HepG2 (cell line): ENCODE measurements around the gene BMI1. TPM values are rescaled to one million over a fixed set of nuclear protein-coding genes. Genes with fewer than 3 reads are reported as not detected.
A peak's percentile ranks its signal among the peaks of the same experiment; 100 is the strongest.

Experiments
- ATAC-seq: fragments of 200-7000 bp; cut with Tn5 transposase; 3 replicates; pipeline ENCODE4 v1.9.1; 2020; ENCODE audit warnings: mild to moderate bottlenecking, moderate library complexity
- BruUV-seq: library from RNA; stranded (reverse); fragments of 400-500 nt; replicated peaks from 2 replicates; lab custom pipeline; 2021; lab: Mats Ljungman, UMichigan
- CTCF ChIA-PET: fragments of 300-600 bp; formaldehyde crosslinking; extraction: SDS; loops from one replicate; lab custom pipeline; 2021; ENCODE audit warnings: low total read pairs, inconsistent platforms, low intra/inter-chr PET ratio; lab: Yijun Ruan, JAX
- POLR2A ChIA-PET: fragments of 350-600 bp; sonication (Branson Sonifier 250); formaldehyde crosslinking; loops from one replicate; lab custom pipeline; 2020; ENCODE audit warnings: antibody characterized with exemption, inconsistent platforms; lab: Yijun Ruan, JAX
- DNase-seq: peaks from one replicate; pipeline ENCODE4 v3.0.0-alpha.2; 2015; ENCODE audit warnings: low spot score
- FAIRE-seq: peaks from 3 replicates; lab custom pipeline; 2011; peaks lifted over from hg19 to GRCh38; lab: Jason Lieb, UNC
- H2AFZ ChIP-seq: one replicate; pipeline ENCODE4 v1.6.1; 2011; ENCODE audit warnings: low read length, inconsistent platforms
- H3K27ac ChIP-seq: fragments of 300-600 bp; 3 replicates; pipeline ENCODE4 v1.8.0; 2011; ENCODE audit warnings: mixed run types, mild to moderate bottlenecking, mixed read lengths, low read length, inconsistent platforms; ENCODE audit not compliant: insufficient read depth; ENCODE audit errors: extremely low read length
- H3K27me3 ChIP-seq, 2 experiments: fragments of 200-600 bp in 1 of 2; 2 replicates in 1 of 2; 3 replicates in 1 of 2; pipeline versions ENCODE4 v1.6.0 to v1.8.0; 2011; ENCODE audit warnings: low read length in 2 of 2, mild to moderate bottlenecking in 2 of 2, moderate library complexity in 2 of 2, inconsistent platforms in 1 of 2; ENCODE audit not compliant: insufficient read depth in 2 of 2, control insufficient read depth in 1 of 2
- H3K36me3 ChIP-seq, 2 experiments: fragments of 200-600 bp in 1 of 2; replicated peaks in 1 of 2; 2 replicates in 1 of 2; 3 replicates in 1 of 2; pipeline versions ENCODE4 v1.5.1 to v1.8.0; 2011; ENCODE audit warnings: low read length in 2 of 2, inconsistent platforms in 1 of 2; ENCODE audit not compliant: insufficient read depth in 2 of 2, control insufficient read depth in 1 of 2
- H3K4me1 ChIP-seq: 2 replicates; pipeline ENCODE4 v1.5.1; 2012; ENCODE audit warnings: low read length, inconsistent platforms; ENCODE audit not compliant: insufficient read depth
- H3K4me2 ChIP-seq: 2 replicates; pipeline ENCODE4 v1.6.0; 2011; ENCODE audit warnings: low read depth, low read length, inconsistent platforms
- H3K4me3 ChIP-seq, 3 experiments: fragments of 200-600 bp in 1 of 3; sonication (generic), shearing (Covaris generic) in 1 of 3; replicated peaks in 1 of 3; 2 replicates each; pipeline ENCODE4 v1.5.1; 2011 to 2016; ENCODE audit warnings: low read length in 3 of 3, inconsistent platforms in 2 of 3, low read depth in 2 of 3, mild to moderate bottlenecking in 2 of 3, control low read depth in 1 of 3, mixed read lengths in 1 of 3; ENCODE audit not compliant: insufficient read depth in 1 of 3
- H3K79me2 ChIP-seq: one replicate; pipeline ENCODE4 v1.6.1; 2011; ENCODE audit warnings: low read length, inconsistent platforms; ENCODE audit not compliant: insufficient read depth
- H3K9ac ChIP-seq: 2 replicates; pipeline ENCODE4 v1.6.0; 2011; ENCODE audit warnings: mild to moderate bottlenecking, low read depth, low read length, inconsistent platforms; ENCODE audit not compliant: insufficient read depth
- H3K9me3 ChIP-seq: 2 replicates; pipeline ENCODE4 v1.5.1; 2012; ENCODE audit warnings: mild to moderate bottlenecking, low read length
- H4K20me1 ChIP-seq: 2 replicates; pipeline ENCODE4 v1.6.0; 2011; ENCODE audit warnings: inconsistent platforms, mild to moderate bottlenecking, low read length, moderate library complexity; ENCODE audit not compliant: insufficient read depth
- EHMT2 ChIP-seq: fragments of 200-600 bp; sonication (generic); IDR thresholded peaks from 2 replicates; pipeline ENCODE4 v1.7.0; 2017; ENCODE audit warnings: antibody characterized with exemption, low read depth, low read length, borderline replicate concordance
- FOXA1 ChIP-seq, 2 experiments: fragments of 450-650 bp in 1 of 2; sonication (generic) in 1 of 2; formaldehyde crosslinking in 1 of 2; IDR thresholded peaks; 2 replicates each; pipeline versions ENCODE4 v1.4.0 to v1.6.1; 2016 to 2020; ENCODE audit warnings: missing genetic modification reagents in 1 of 2
- GTF2F1 ChIP-seq: fragments of 150-350 bp; IDR thresholded peaks from 2 replicates; pipeline ENCODE4 v1.6.1; 2014; ENCODE audit warnings: low read length
- MAZ ChIP-seq, 2 experiments: sonication (generic) in 1 of 2; formaldehyde crosslinking in 1 of 2; IDR thresholded peaks; 2 replicates each; pipeline versions ENCODE4 v1.5.0 to v1.6.1; 2012 to 2020; ENCODE audit warnings: low read depth in 2 of 2, mild to moderate bottlenecking in 2 of 2, borderline replicate concordance in 1 of 2, improper control_type of control experiment in 1 of 2, low read length in 1 of 2, missing genetic modification reagents in 1 of 2, moderate library complexity in 1 of 2
- TEAD2 ChIP-seq: sonication (generic); formaldehyde crosslinking; IDR thresholded peaks from 2 replicates; pipeline ENCODE4 v1.9.0; 2021; ENCODE audit warnings: missing genetic modification reagents
- ZBTB7A ChIP-seq: sonication (generic); formaldehyde crosslinking; IDR thresholded peaks from 2 replicates; pipeline ENCODE4 v1.8.0; 2022; ENCODE audit warnings: mild to moderate bottlenecking, missing genetic modification reagents
- ZNF34 ChIP-seq: sonication (generic); formaldehyde crosslinking; IDR thresholded peaks from 2 replicates; pipeline ENCODE4 v1.4.0; 2020; ENCODE audit warnings: mild to moderate bottlenecking, missing genetic modification reagents, borderline replicate concordance
- ZNF605 ChIP-seq: sonication (generic); formaldehyde crosslinking; IDR thresholded peaks from 2 replicates; pipeline ENCODE4 v1.8.0; 2022; ENCODE audit warnings: mild to moderate bottlenecking, missing genetic modification reagents
- ZNF724P ChIP-seq: sonication (generic); formaldehyde crosslinking; IDR thresholded peaks from 2 replicates; pipeline ENCODE4 v1.8.0; 2022; ENCODE audit warnings: missing genetic modification reagents, borderline replicate concordance
- WGBS: methylation state at CpG from one replicate; pipeline ENCODE4 v1.1.6; 2017; ENCODE audit warnings: low lambda C conversion rate; 5-methylcytosine and 5-hydroxymethylcytosine counted together
- in situ Hi-C: cut with HindIII; loops from 2 replicates; pipeline ENCODE4 v1.10.0; 2017; ENCODE audit warnings: low pct_unique_long_range_greater_than_20kb; ENCODE audit not compliant: extremely low pct_ligation_motif_present
- intact Hi-C: fragments of 100-400 bp; cut with micrococcal nuclease; formaldehyde crosslinking; loops from one replicate; pipeline ENCODE4 v1.10.0; 2022; ENCODE audit not compliant: unreplicated experiment
- polyA plus RNA-seq, 8 experiments: library from polyadenylated mRNA; depleted of rRNA in 3 of 8; stranded (reverse) in 7 of 8; unstranded in 1 of 8; fragments of >200 nt; fragmentation: Illumina TruSeq in 4 of 8; extraction: Trizol in 4 of 8; gene quantifications; 2 replicates each; pipeline versions ENCODE4 v1.2.1 to v1.2.3, GENCODE V29; 2011 to 2016; ENCODE audit warnings: low read depth in 4 of 8, missing spikeins in 1 of 8, mixed read lengths in 1 of 8; ENCODE audit not compliant: insufficient read depth in 1 of 8
- total RNA-seq, 5 experiments: library from RNA; depleted of rRNA; stranded (reverse); fragments of >200 nt; fragmentation: Illumina TruSeq; extraction: Trizol; gene quantifications; 2 replicates each; pipeline ENCODE4 v1.2.3, GENCODE V29; 2016; ENCODE audit warnings: low read depth in 1 of 5
- TF ChIP-seq, protein P1 (sequence below): sonication (generic); formaldehyde crosslinking; IDR thresholded peaks from 2 replicates; pipeline ENCODE4 v1.5.0; 2020; ENCODE audit warnings: mild to moderate bottlenecking, missing genetic modification reagents, borderline replicate concordance
- TF ChIP-seq, protein P2 (sequence below): IDR thresholded peaks from 2 replicates; pipeline ENCODE4 v1.6.1; 2016; ENCODE audit warnings: missing biosample characterization, missing genetic modification reagents, low read depth

The BMI1 gene
- total and polyA plus RNA-seq, 2 of the 13 experiments (the other 11 are each of a cell fraction or from before 2014, with no cell fraction given): 30.5 to 44.0 TPM

DNA sequence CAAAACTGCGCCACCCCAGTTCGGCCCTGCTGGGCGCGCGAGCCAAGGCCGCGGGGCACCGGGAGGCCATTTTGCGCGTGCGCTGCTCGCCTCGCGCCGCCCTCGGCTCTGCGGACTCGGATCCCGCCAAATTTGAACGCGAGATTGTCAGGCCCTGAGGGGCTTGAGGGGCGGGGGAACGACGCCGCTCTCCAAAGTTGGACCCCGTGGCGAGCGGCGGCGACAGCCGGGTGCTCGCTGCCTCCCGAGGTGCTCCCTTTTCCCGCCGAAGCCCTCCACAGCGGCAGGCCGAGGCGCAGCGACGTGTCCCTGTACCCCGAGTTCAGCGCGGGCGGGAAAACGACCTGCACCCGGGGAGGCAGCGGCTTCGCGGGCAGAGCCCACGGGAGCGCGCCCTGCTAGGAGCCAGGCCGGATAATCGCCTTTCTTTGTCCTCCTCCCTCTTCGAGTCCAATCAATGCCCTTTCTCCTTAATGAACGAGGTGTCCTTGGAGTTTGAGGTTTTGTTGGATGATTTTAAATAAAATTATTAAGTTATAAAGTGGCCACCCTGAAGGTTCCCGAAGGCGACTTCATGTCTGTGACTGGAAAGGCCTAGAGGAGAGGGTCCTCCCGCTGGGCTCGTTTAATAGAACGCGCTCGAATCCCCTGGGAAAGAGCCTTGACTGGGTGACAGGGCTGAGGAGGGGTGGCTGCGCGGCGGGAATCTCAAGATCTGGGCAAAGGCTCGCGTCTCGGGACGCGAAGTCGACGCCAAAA lies 13.7 kb downstream of the BMI1 start:
- Histone ChIP-seq H3K4me3 (no peak overlapping the region), H2AFZ (no peak overlapping the region), H3K9ac (no peak overlapping the region), H3K9me3 (no peaks in the 10 kb centered on the region), H3K27ac (no peak overlapping the region), H3K79me2 (no peaks in the 10 kb centered on the region), H3K27me3 (peaks cover 0 to 31% of the 10 kb centered on the region in 2 experiments; a peak in 3 of 5 replicates), H3K4me2 (no peak overlapping the region), H4K20me1 (no peaks in the 10 kb centered on the region), H3K4me1 (peaks cover 1% of the 10 kb centered on the region; the same call in 1 of the 2 replicates), H3K36me3 (peaks cover 0 to 4% of the 10 kb centered on the region in 2 experiments; a peak in 2 of 5 replicates)
- POLR2A ChIA-PET: no interaction called here
- 92% methylated on average over 55 of the region's 73 CpGs for WGBS
- in situ Hi-C loops: no loop called here
- FAIRE-seq (no peak), DNase-seq (no peak), ATAC-seq (peak; percentile 25; the same call in 2 of the 3 replicates)
- intact Hi-C loops: no loop called here
- TF ChIP-seq ZNF724P (CRISPR knock-in tag): no peak
- TF ChIP-seq ZBTB7A (CRISPR knock-in tag): no peak
- no peak for TF ChIP-seq FOXA1 (IDR thresholded peaks at IDR 0.05)
- TF ChIP-seq FOXA1 (CRISPR knock-in tag; IDR thresholded peaks at IDR 0.05): no peak
- no peak for TF ChIP-seq MAZ (IDR thresholded peaks at IDR 0.05; ENCODE audit: borderline replicate concordance, low read depth, low read length)
- no peak for TF ChIP-seq MAZ (CRISPR knock-in tag; IDR thresholded peaks at IDR 0.05; ENCODE audit: low read depth)
- TF ChIP-seq ZNF34 (CRISPR knock-in tag): no peak
- no peak for TF ChIP-seq ZNF605
- TF ChIP-seq, protein P1, sequence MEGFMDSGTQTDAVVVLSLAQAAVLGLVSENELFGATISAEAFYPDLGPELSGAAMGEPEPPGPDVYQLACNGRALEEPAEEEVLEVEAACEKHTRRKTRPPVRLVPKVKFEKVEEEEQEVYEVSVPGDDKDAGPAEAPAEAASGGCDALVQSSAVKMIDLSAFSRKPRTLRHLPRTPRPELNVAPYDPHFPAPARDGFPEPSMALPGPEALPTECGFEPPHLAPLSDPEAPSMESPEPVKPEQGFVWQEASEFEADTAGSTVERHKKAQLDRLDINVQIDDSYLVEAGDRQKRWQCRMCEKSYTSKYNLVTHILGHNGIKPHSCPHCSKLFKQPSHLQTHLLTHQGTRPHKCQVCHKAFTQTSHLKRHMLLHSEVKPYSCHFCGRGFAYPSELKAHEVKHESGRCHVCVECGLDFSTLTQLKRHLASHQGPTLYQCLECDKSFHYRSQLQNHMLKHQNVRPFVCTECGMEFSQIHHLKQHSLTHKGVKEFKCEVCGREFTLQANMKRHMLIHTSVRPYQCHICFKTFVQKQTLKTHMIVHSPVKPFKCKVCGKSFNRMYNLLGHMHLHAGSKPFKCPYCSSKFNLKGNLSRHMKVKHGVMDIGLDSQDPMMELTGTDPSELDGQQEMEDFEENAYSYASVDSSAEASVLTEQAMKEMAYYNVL (CRISPR knock-in tag): no peak
- no peak for TF ChIP-seq GTF2F1
- no peak for TF ChIP-seq TEAD2
- TF ChIP-seq, protein P2, sequence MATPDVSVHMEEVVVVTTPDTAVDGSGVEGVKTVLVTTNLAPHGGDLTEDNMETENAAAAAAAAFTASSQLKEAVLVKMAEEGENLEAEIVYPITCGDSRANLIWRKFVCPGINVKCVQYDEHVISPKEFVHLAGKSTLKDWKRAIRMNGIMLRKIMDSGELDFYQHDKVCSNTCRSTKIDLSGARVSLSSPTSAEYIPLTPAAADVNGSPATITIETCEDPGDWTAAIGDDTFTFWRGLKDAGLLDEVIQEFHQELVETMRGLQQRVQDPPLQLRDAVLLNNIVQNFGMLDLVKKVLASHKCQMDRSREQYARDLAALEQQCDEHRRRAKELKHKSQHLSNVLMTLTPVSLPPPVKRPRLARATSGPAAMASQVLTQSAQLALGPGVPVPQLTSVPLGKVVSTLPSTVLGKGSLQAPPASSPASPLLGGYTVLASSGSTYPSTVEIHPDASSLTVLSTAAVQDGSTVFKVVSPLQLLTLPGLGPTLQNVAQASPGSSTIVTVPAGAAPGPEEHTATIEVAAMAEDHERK (CRISPR knock-in tag): no peak
- no peak for TF ChIP-seq EHMT2
- no TSS peak for BruUV-seq
- CTCF ChIA-PET: no interaction called here
